NCI-H1092 (cell line): ENCODE measurements around the gene LOXL3.
"Not testable (repeated sequence)": the region's sequence is repeated elsewhere in the genome, so short reads cannot be mapped to it uniquely, and the experiment has no call there.

Experiments used
- DNase-seq: peaks from one replicate; lab custom pipeline; 2025; lab: John Stamatoyannopoulos, UW

The LOXL3 gene

DNA sequence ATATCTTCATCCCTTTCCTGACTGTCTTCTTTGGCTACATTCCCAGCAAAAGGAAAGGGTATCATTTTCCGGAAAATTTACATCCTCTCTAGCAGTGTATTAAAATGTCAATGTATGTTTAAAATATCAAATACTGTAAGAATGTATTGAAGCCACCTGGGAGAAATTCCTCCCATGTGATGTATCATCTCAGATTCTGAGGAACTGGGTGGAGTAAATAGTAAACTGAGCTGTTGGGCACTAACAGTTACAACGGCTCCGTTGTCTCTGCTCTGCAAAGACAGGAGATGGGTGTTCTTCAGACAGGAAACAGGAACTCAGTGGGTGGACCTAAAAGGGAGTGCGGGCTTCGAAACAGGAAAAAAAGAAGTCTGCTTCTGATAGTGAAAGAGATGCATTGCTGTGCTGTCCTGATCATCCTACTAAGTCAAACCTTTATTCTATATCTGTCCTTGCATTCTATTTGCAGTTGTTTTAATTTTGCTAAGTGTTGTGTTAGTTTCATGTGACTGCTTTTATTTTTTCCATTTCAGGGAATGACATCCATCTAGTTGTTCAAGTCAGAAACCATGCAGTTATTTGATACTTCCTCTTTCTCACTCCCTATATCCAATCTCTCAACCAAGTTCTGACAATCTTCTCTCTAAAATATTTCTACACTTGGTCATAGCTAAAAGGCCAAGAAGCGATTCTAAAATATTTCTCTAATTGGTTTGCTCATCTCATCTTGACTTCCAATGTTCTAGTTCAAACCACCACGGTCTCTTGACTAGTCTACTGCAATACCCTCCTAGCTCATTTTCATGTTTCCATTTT lies 20.2 kb upstream of the LOXL3 start:
- no peak for DNase-seq

DNA sequence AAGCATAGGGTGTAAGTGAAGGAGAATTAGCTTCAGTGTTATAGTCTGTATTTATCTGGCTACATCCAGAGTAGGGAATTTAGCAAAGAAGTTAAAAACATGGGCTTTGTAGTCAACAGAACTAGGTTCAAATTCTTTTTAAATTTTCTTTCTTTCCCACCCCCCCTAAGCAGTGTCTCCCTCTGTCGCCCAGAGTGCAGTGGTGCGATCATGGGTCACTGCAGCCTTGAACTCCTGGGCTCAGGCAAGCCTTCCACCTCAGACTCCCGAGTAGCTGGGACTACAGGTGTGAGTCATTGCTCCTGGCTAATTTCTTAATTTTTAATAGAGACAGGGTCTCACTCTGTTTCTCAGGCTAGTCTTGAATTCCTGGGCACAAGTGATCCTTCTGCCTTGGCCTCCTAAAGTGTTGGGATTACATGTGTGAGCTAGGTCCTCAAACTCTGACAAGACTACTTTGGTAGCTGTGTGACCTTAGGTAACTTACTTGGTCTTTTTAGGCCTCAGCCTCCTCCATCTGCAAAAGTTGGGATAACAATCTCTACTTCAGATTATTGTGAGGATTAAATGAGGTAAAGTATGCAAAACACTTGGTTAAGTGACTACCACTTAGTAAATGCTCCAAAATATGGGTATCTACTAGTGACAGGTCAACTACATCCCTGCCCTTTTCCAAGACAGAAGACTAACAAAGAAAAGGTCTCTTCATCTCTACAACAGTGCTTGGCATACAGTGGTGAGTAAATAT lies 18.6 kb upstream of the LOXL3 start:
- DNase-seq = no peak

DNA sequence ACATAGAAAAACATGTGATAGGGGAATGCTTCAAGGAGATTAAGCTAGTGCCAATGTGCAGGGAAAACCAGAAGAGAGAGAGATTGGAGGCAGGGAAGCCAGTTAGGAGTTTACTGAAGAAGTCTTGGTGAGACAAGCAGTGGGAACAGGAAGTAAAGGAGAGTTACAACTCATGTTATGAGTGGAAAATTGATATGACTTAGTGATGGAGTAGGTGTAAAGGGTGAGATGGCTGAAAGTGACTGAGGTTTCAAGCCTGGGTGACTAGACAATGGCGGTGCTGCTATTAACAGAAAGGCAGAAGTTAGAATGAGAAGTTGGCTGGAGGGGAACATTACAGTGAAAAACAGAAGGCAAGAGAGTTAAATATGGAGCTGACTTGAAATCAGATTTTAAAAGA lies 17.3 kb upstream of the LOXL3 start:
- DNase-seq = no peak

DNA sequence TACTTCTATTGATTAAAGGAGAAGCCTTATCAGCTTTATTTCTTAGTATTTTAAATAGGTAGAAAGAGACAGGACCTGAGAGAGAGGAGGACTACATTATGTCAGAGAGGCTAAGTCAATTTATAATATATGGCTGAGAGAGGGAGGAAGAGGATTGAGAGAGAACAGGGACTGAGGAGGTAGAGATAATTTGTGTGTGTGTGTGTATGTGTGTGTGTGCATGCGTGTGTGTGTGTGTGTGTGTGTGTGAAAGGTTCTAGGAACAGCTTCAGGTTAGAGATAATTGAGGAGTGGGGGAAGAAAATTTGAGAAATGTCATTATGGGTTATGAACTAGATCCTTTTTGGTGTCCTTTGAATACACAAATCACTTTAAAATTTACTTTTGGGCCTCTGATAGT lies 15.9 kb upstream of the LOXL3 start:
- DNase-seq = no peak

DNA sequence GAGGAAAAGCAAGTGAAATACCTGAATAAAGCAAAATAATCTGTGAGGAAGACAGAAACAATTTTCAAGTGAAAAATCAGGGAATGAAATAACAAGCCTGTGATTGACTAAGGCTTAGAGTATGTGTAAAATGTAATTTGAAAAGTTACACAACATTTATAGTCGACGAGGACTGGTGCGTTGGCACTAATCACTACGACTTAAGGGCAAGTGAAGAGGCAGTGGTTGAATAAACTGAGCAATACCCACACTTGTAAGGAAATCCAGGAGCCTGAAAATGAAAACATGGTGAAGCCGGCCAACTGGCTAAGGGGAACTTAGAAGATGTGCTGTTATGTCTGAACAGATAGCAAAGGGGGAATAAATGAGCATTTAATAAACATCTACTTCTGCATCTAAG lies 14.1 kb upstream of the LOXL3 start:
- no peak for DNase-seq

DNA sequence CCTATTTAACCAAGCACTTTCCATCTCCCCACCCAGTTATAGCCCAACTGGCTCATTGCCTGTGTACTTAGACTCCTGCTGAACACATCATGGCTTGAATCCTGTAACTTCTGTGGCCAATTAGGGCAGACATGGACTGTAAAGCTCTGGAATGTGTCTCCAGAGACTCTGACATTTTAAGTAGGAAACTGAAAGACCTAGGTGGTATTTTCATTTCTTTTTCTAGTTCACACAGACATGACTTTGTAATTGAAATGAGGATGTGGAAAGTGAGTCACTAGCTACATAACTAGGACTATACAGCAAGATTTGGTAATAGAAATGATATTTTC lies 13.0 kb upstream of the LOXL3 start:
- DNase-seq = no peak

DNA sequence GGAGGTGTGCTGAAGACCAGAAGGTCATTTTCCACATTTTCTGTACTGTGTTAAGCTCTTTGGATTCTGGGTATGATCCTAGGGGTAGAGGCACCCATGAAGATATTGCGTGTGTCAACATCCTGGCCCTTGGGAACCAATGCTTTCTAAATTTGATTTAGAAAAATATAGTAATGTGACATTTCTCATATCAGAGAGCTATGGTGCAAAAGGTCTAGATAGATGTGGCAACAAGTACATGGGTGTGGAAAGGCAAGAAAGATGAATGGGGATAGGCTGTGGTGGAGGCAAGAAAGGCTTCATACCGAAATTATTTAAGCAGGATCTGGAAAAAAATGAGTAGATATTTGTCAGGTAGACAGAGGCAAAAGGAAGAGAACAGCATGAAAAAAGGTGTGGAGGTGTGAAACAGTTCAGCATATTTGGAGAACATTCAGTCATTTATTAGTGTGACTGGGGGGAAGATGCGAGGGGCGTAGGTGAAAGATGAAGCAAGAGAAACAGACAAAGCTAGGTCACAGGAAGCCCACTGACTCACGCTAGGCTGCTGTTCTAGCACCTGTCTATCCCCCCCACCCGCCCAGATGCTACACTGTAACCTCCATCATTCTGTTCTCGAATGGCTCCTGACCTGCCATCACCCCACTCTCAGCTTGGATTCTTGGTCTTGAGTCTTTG lies 12.5 kb upstream of the LOXL3 start:
- DNase-seq = no peak

DNA sequence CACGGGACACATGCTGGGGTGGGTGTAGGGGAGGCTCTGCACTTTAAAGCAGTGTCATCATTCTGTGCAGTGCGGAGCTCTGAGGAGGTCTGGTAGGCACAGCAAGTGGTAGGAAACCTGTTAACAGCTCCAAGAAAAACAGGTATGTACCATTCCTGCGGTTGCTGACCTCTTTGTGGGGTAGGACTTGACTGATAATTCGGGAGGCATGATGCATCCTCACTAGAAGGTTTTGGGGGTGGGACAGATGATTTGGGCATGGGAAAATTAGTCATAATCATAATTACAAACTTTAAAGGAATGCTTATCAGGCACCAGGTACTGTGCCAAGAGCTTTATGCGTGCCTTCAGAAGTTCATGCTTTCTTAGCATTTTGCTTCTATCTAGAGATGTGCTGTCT lies 10.5 kb upstream of the LOXL3 start:
- DNase-seq = no peak

DNA sequence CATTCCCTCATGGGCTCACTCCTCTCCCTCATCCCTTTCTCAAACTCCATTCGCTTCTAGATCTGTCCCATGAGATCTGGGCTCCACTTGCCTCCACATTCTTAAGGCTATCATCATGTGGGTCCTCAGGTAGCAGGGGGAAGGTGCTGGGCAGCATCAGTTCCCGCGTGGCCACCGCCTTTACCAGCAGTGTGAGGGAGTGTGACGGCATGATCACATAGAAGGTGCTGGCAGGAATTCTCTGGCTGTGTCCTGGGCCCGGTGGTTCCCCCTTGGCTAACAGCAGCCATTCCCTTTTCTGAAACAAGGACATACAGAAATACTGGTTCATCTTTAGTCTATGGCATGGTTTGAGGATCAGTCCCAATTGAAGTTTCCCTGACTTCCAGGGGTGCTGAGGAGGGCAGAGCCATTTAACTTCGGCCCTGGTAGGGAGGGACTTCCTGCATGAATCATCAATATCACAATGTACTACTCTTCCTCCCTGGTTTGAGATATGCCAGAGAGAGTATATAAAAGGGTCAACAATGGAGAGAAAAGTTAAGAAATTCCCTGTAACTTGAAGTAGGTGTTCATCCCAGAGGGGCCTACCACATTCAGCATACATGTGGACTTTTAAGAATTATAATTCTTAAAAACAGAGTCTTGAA lies 8.5 kb upstream of the LOXL3 start:
- DNase-seq = no peak

DNA sequence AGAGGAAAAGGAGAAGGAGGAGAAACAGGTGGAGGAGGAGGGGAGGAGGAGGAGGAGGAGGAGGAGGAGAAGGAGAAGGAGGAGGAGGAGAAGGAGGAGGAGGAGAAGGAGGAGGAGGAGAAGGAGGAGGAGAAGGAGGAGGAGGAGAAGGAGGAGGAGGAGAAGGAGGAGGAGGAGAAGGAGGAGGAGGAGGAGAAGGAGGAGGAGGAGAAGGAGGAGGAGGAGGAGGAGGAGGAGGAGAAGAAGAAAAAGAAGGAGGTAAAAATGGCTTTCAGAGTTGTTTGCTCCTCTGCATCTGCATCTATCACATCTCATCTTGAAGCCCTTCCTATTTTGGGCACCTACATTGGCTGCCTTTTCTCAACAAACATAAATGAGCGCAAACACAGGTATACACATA lies 7.3 kb upstream of the LOXL3 start:
- DNase-seq = not testable (repeated sequence)

DNA sequence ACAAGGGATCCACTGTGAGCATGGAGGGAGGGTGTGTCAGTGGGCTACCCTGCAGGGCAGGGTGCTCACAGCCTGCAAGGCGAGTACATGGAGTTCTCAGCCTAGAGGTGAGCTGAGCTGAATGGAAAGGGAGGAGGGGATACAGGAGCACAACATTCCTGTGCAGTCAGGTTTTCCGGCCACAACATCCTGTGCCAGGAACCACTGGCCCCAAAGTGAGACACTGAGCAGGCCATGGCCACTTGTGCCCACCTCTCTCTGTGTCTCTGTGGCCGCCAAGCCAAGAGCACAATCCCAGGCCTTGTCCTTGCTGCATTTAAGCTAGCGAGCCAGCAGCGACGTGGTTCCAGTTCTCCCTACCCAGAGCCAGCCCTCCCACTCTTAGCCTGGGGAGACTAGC lies 6.8 kb upstream of the LOXL3 start:
- no peak for DNase-seq

DNA sequence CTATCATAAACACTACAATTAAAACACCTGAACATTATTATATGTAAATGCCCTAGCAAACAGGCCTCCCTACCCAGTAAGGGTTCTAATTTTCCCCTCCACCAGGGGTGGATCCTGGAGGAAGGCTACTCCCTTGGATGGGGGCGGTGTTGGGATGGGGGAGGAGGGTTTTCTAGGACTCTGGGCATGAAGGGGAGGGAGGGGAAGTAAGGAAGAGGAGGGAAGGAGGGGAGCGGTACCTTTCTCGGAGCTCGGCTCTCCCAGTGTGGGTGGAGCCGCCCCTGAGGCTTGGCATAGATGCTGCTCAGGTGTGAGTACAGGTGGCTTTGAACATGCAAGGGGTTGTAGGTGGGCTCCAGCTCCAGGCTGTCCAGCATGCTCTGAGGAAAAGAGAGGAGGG lies 6.2 kb upstream of the LOXL3 start:
- no peak for DNase-seq

DNA sequence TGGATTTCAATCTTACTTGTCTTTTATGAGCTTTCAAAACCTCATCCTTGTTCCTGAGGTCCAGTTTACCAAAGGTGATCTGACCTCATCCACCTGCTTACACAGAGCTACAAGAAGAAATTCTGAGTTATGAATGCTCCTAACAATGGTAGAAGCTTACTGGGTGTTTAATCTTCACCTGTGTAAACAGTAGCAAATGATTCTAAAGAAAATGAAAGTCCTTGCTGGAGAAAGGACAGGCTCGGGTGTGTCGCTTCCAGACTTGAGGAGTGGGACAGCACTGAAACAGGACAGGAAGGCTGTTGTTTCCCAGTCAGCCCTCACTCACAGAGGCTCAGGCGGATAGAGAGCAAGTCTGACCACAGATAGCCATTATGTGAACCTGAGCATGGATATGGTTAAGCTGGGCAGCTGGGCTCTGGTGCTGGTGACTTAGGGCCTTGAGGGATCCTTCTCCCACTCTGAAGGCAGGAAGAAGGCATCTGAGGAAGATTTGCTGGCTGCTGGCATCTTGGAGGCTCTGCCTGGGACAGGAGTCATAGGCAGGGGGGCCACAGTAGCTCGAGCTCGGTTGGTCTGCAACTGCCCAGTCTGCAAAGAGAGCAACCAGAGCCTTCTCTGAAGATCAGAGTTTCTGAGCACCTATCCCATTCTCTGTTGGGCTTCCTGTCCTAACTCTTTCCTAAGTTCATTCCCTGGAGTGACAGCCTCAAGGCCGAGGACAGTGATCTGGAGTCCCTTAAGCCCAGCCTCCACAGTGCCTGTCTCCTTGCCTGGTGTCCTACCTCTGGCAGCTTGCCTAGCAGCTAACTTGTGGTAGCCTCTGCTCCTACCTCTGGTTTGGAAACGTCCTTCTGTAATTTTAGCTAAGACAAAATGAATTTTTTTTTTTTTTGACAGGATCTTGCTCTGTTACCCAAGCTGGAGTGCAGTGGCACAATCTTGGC lies 4.8 kb upstream of the LOXL3 start:
- DNase-seq = no peak

DNA sequence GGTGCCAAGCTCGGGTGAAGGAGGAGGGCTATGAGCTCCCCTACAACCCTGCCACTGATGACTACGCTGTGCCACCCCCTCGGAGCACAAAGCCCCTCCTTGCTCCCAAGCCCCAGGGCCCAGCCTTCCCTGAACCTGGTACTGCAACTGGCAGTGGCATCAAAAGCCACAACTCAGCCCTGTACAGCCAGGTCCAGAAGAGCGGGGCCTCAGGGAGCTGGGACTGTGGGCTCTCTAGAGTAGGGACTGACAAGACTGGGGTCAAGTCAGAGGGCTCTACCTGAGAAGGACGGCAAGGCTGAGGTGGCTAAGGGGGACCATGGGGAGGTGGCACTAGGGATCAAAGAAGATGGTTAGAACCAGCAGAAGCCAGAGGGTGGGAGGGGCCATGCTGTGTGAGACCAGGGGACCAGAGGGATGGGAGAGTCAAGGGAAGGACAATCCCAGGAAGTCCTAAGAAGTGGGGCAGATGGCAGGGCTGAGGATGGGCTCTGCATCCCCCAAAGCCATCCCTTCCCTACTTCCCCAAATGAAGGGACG lies 3.2 kb upstream of the LOXL3 start:
- no peak for DNase-seq

DNA sequence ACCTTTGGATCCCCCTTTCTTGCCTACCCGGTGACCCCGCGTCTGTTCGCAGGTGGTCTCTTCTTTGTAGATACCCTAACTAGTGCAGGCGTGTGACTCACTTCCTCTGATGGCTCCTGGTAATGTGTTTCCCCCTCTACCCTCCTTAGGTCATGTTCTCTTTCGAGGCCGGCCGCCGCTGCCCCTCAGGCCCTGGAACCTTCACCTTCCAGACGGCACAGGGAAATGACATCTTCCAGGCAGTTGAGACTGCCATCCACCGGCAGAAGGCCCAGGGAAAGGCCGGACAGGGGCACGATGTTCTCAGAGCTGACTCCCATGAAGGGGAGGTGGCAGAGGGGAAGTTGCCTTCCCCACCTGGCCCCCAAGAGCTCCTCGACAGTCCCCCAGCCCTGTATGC lies 2.4 kb upstream of the LOXL3 start:
- DNase-seq = no peak

DNA sequence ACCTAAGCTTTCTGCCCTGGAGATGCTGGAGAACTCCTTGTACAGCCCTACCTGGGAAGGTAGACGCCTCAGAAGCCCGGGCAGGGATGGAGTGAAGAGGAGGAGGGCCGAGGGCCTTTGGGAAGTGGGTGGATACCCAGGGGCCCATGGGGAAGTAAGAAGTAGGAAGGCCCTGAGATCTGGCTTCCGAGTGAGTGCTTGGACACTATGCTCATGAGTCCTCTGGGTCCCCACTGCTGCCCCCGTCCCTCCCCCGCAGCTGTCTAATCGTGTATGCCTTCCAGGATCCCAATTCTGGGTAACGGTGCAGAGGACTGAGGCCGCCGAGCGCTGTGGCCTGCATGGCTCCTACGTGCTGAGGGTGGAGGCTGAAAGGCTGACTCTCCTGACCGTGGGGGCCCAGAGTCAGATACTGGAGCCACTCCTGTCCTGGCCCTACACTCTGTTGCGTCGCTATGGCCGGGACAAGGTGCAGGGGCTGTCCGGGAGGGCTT lies 1.9 kb upstream of the LOXL3 start:
- no peak for DNase-seq

DNA sequence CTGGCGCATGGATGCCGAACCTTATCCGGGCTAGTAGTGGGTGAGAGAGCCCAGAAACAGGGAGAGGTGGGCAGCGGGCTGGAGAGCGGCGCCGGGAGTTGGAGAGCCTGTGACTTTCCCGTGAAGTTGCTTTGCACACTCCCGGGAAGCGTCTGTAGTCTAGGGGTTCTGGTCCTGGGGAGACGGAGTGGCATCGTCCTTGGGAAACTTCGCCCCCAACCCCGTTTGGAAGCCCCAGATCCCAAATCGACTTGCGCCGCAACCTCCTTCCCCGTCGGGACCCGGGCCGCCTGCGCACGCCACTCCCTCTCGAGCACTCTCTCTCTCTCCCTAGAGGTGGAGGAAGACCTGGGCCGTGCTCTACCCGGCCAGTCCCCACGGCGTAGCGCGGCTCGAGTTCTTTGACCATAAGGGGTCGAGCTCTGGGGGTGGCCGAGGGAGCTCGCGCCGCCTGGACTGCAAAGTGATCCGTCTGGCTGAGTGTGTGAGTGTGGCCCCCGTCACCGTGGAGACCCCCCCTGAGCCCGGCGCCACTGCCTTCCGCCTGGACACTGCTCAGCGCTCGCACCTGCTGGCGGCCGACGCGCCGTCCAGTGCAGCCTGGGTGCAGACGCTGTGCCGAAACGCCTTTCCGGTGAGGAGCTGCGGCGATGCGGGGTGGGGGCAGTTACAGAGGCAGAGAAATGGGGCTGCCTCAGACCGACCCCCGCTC lies 1.2 kb upstream of the LOXL3 start:
- DNase-seq = no peak

DNA sequence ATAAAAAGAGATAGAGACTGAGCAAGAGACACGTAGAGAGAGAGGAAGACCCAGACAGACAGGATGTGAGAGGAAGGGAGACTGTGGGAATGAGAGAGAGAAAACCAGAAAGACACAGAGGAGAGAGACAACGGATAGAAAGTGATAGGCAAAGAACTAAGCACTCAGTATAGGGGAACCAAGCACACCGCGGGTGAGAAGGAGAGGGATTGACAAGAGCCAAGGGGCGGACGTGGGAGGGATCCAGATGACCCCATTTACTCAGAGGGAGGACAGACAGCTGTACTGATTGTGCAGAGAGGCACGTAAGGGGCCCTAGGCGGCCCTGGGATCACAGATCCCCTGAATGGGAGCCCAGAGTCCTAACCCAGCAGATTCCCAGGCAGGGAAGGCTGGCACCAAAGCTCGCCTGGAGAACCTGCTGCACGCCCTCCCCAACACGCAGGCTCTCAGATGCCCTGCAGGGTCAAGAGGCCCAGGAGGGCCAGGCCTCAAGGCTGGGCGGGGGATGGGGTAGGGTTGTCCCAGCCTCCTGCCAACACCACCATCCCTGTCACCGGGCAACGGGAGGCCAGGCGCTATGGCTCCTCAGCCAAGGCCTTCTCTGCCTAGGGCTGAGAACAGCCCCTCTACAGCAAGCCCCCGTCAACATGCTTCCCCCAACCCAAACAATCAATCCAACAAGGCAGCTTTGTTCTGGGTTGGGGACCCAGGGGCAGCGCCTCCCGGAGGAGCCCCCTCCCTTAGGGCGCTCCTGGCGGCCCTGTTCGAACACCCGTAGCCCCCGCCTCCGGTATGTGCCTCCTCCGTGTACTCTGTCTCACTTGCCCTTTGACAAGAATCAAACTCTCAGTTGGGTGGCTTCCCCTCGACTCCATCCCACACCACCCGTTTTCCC lies 579 bp downstream of the LOXL3 start:
- DNase-seq = no peak
